Gastroesophageal sphincter (tissue), 3 donors: ENCODE data around the gene MSRB2.

ENCODE experiments used
- POLR2A ChIP-seq, 2 donors: fragments of 450-650 bp; IDR thresholded peaks; one replicate each; pipeline ENCODE4 v1.6.1; 2017; ENCODE audit warnings: antibody characterized with exemption in 2 of 2, mild to moderate bottlenecking in 2 of 2, moderate library complexity in 1 of 2
- TF ChIP-seq, protein P1 (sequence below), 4 experiments: fragments of 200-600 bp in 2 of 4; fragments of 450-650 bp in 2 of 4; sonication (generic) in 1 of 4; IDR thresholded peaks; one replicate each; pipeline ENCODE4 v1.5.1; 2017 to 2019; ENCODE audit warnings: antibody characterized with exemption in 4 of 4, mild to moderate bottlenecking in 2 of 4, moderate library complexity in 2 of 4

DNA sequence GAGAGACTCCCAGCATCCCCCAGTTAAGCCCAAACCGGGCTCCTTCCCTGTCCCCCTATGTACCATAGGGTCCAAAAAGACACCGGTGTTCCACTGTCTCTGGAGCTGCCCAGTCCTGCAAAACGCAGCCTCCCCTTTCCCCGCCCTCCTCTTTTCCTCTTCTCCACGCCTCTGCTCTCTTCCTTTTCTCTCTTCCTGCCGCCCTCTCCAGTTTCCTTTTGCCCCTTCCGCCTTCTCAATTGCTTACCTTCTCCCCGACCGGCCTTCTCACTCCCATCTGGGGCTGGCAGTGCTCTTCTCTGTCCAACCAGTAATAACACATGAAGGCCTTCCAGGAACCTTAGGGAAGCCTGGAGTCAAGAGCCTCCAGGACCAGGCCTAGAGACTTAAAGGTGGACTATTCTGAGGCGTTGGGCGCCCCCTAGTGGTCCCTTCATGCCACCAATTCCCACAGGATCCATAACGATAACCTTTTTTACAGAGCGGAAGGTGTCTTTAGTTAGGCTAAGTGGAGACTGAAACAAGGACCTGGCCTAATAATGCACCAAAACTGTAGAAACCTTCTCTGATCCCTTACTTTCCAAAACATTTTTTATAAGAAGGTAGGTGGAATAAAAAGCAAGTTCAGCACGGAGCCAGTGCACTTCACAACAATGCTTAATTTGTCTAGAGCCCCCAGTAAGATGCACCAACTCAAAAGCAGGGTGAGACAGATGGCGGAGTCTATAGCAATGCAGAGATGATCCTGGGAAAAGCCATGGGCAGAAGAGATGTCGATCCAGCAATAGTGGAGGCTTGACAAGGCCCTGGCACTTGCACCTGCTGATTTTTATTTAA, 27.2 kb upstream of the MSRB2 start:
- TF ChIP-seq, protein P1, sequence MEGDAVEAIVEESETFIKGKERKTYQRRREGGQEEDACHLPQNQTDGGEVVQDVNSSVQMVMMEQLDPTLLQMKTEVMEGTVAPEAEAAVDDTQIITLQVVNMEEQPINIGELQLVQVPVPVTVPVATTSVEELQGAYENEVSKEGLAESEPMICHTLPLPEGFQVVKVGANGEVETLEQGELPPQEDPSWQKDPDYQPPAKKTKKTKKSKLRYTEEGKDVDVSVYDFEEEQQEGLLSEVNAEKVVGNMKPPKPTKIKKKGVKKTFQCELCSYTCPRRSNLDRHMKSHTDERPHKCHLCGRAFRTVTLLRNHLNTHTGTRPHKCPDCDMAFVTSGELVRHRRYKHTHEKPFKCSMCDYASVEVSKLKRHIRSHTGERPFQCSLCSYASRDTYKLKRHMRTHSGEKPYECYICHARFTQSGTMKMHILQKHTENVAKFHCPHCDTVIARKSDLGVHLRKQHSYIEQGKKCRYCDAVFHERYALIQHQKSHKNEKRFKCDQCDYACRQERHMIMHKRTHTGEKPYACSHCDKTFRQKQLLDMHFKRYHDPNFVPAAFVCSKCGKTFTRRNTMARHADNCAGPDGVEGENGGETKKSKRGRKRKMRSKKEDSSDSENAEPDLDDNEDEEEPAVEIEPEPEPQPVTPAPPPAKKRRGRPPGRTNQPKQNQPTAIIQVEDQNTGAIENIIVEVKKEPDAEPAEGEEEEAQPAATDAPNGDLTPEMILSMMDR (IDR thresholded peaks at IDR 0.05), result peak; percentile 31 to 79 (median 68)
- TF ChIP-seq POLR2A (IDR thresholded peaks at IDR 0.05), result no peak
